ENCODE results near the gene HOXD4. TPM values are rescaled to one million over a fixed set of nuclear protein-coding genes. Genes with fewer than 3 reads are reported as not detected.

The HOXD4 gene
- total RNA-seq, 4 donors from 2014 or later: 1.7 to 13.2 (median 7.0) TPM

GRCh38 chr2:176142281-176142680, 9.1 kb upstream of the HOXD4 start:
- Histone ChIP-seq H3K36me3 (no peaks in the 10 kb centered on the region), H3K9me3 (no peaks in the 10 kb centered on the region), H3K4me1 (peaks cover 0 to 27% (median 0%) of the 10 kb centered on the region in 4 donors), H3K27me3 (no peaks in the 10 kb centered on the region), H3K27ac (no peak overlapping the region), H3K4me3 (no peak overlapping the region)
- TF ChIP-seq POLR2A (IDR thresholded peaks at IDR 0.05): no peak
- DNase-seq: no peak

GRCh38 chr2:176145085-176145969, 6.0 kb upstream of the HOXD4 start:
- DNase-seq: no peak
- Histone ChIP-seq H3K9me3 (no peaks in the 10 kb centered on the region), H3K27me3 (no peaks in the 10 kb centered on the region), H3K4me3 (no peak overlapping the region), H3K27ac (no peak overlapping the region), H3K36me3 (no peaks in the 10 kb centered on the region), H3K4me1 (peaks cover 0 to 23% (median 0%) of the 10 kb centered on the region in 4 donors)
- TF ChIP-seq, protein P1, sequence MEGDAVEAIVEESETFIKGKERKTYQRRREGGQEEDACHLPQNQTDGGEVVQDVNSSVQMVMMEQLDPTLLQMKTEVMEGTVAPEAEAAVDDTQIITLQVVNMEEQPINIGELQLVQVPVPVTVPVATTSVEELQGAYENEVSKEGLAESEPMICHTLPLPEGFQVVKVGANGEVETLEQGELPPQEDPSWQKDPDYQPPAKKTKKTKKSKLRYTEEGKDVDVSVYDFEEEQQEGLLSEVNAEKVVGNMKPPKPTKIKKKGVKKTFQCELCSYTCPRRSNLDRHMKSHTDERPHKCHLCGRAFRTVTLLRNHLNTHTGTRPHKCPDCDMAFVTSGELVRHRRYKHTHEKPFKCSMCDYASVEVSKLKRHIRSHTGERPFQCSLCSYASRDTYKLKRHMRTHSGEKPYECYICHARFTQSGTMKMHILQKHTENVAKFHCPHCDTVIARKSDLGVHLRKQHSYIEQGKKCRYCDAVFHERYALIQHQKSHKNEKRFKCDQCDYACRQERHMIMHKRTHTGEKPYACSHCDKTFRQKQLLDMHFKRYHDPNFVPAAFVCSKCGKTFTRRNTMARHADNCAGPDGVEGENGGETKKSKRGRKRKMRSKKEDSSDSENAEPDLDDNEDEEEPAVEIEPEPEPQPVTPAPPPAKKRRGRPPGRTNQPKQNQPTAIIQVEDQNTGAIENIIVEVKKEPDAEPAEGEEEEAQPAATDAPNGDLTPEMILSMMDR (IDR thresholded peaks at IDR 0.05): no peak
- TF ChIP-seq POLR2A (IDR thresholded peaks at IDR 0.05): no peak

- Histone ChIP-seq H3K27me3 (no peaks in the 10 kb centered on the region), H3K4me1 (peaks cover 0 to 18% (median 0%) of the 10 kb centered on the region in 4 donors), H3K4me3 (no peak overlapping the region)
Observed at GRCh38 chr2:176146101-176146500, 5.2 kb upstream of the HOXD4 start.

DNA sequence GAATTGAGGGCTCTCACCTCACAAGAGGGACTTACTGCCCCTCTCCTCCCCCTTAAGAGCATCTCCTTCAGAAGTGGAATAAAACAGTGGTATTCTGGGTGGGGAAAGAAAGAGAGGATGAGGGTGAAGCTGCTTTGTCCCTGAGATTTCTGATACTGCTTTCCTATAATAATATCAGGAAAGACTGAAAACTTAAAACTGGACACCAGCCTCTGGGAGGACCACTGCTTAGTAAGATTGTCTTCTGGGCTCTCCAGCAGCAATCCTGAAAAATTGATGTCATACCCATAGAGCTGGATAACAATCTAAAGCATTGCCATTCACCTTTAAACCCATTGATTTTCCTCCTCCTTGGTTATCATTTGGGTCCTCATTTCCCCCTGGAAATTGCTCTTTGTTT, 4.7 kb upstream of the HOXD4 start:
- H3K27me3 ChIP-seq: no peaks in the 10 kb centered on the region
- H3K9me3 ChIP-seq: no peaks in the 10 kb centered on the region
- H3K4me3 ChIP-seq: no peak overlapping the region
- DNase-seq: no peak
- no peak overlapping the region for H3K27ac ChIP-seq
- no peaks in the 10 kb centered on the region for H3K36me3 ChIP-seq
- peaks cover 0 to 15% (median 0%) of the 10 kb centered on the region in 4 donors for H3K4me1 ChIP-seq
- TF ChIP-seq, protein P1 (IDR thresholded peaks at IDR 0.05): no peak
- no peak for TF ChIP-seq POLR2A (IDR thresholded peaks at IDR 0.05)

More at GRCh38 chr2:176146101-176146500, 5.2 kb upstream of the HOXD4 start:
- TF ChIP-seq POLR2A (IDR thresholded peaks at IDR 0.05): no peak
- TF ChIP-seq, protein P1 (IDR thresholded peaks at IDR 0.05): no peak
- Histone ChIP-seq H3K36me3 (no peaks in the 10 kb centered on the region), H3K27ac (no peak overlapping the region), H3K9me3 (no peaks in the 10 kb centered on the region)
- no peak for DNase-seq

DNA sequence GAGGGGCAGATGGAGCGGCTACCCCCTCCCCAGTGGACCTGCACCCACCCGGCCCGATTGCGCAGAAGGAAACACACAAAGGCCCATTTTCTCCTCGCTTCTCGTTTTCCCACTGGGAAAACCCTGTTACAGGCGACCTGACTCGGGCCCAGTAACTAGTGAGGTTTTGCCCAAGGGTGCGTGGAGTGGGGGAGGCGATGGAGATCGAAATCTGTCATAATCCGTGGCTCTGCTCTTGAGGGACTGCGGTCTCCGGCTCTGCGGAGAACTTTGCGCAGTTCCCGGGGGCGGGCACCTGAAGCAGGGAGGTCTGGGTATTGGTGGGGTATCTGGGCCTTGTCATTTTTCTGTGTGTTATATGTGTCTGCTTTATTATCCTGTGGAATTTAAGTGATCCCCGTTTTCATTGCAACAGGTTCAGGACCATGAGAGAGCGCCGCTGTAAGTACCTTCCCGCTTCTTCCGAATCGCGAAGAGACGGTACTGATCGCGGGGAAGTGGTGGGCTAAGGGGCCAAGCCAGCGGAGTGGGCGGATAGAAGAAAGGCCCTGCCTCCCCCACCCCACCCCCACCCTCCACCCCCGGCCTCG, 4.0 kb upstream of the HOXD4 start:
- Histone ChIP-seq H3K27ac (no peak overlapping the region), H3K27me3 (no peaks in the 10 kb centered on the region)

More for the DNA sequence above, 4.0 kb upstream of the HOXD4 start:
- H3K4me1 ChIP-seq: peaks cover 0 to 15% (median 0%) of the 10 kb centered on the region in 4 donors
- no peak for TF ChIP-seq POLR2A (IDR thresholded peaks at IDR 0.05)
- TF ChIP-seq, protein P1 (IDR thresholded peaks at IDR 0.05): no peak
- H3K4me3 ChIP-seq: no peak overlapping the region
- peaks cover 0 to 2% (median 0%) of the 10 kb centered on the region in 3 donors for H3K36me3 ChIP-seq
- no peaks in the 10 kb centered on the region for H3K9me3 ChIP-seq
- no peak for DNase-seq

Data from Peyer's patch (tissue), 4 donors.